Neural cell (in vitro differentiated cells): ENCODE measurements around the gene INTU. TPM values are rescaled to one million over a fixed set of nuclear protein-coding genes. Genes with fewer than 3 reads are reported as not detected.
"Not testable (repeated sequence)": the region's sequence is repeated elsewhere in the genome, so short reads cannot be mapped to it uniquely, and the experiment has no call there.

ENCODE experiments used
- H2AFZ ChIP-seq: fragments of 200-600, 300-800 bp; sonication (generic), shearing (Covaris generic); 2 replicates; pipeline ENCODE4 v1.6.0; 2014; ENCODE audit warnings: low read depth, mild to moderate bottlenecking, antibody characterized with exemption, low read length, moderate library complexity
- H3F3A ChIP-seq: fragments of 200-600 bp; shearing (Covaris generic); 2 replicates; pipeline ENCODE4 v1.6.1; 2016; ENCODE audit warnings: mild to moderate bottlenecking, moderate library complexity, mixed read lengths, antibody characterized with exemption, low read length; ENCODE audit not compliant: insufficient read depth, poor library complexity, severe bottlenecking
- H3K27ac ChIP-seq: fragments of 200-600, 300-800 bp; sonication (generic), shearing (Covaris generic); 2 replicates; pipeline ENCODE4 v1.5.1; 2014; ENCODE audit warnings: mild to moderate bottlenecking, low read length, moderate library complexity
- H3K27me3 ChIP-seq: fragments of 300-800, 200-600 bp; sonication (generic), shearing (Covaris generic); 2 replicates; pipeline ENCODE4 v1.6.0; 2014; ENCODE audit warnings: mild to moderate bottlenecking, low read depth, low read length, moderate library complexity; ENCODE audit not compliant: insufficient read depth
- H3K36me3 ChIP-seq: fragments of 300-800, 200-600 bp; sonication (generic), shearing (Covaris generic); 2 replicates; pipeline ENCODE4 v1.5.1; 2014; ENCODE audit warnings: mild to moderate bottlenecking, antibody characterized with exemption, low read length, moderate library complexity; ENCODE audit not compliant: insufficient read depth
- H3K4me2 ChIP-seq: fragments of 300-800, 200-600 bp; sonication (generic), shearing (Covaris generic); 2 replicates; pipeline ENCODE4 v1.6.0; 2014; ENCODE audit warnings: mild to moderate bottlenecking, low read length
- H3K4me3 ChIP-seq: fragments of 300-800, 200-600 bp; sonication (generic), shearing (Covaris generic); 2 replicates; pipeline ENCODE4 v1.5.1; 2014; ENCODE audit warnings: mild to moderate bottlenecking, low read length, moderate library complexity
- H3K79me2 ChIP-seq: fragments of 200-600 bp; shearing (Covaris generic); replicated peaks from 2 replicates; pipeline ENCODE4 v1.6.0; 2014; ENCODE audit warnings: mild to moderate bottlenecking, low read length, moderate library complexity; ENCODE audit not compliant: insufficient read depth
- H3K9ac ChIP-seq: fragments of 300-800, 200-600 bp; sonication (generic), shearing (Covaris generic); 2 replicates; pipeline ENCODE4 v1.6.1; 2016; ENCODE audit warnings: mild to moderate bottlenecking, low read length, mixed read lengths
- H3K9me2 ChIP-seq: fragments of 200-600 bp; shearing (Covaris generic); 2 replicates; pipeline ENCODE4 v1.6.1; 2016; ENCODE audit warnings: mild to moderate bottlenecking, low read length, mixed read lengths; ENCODE audit not compliant: insufficient read depth
- H3K9me3 ChIP-seq: fragments of 200-600, 300-800 bp; sonication (generic), shearing (Covaris generic); 2 replicates; pipeline ENCODE4 v1.6.1; 2016; ENCODE audit warnings: mild to moderate bottlenecking, mixed run types, low read length, moderate library complexity, mixed read lengths
- H4K20me1 ChIP-seq: fragments of 200-600 bp; shearing (Covaris generic); 2 replicates; pipeline ENCODE4 v1.6.1; 2016; ENCODE audit warnings: mild to moderate bottlenecking, mixed run types; ENCODE audit not compliant: insufficient read depth
- EP300 ChIP-seq: fragments of 450-650 bp; conservative IDR thresholded peaks from 2 replicates; pipeline ENCODE4 v1.6.1; 2014; ENCODE audit warnings: antibody characterized with exemption, mild to moderate bottlenecking, moderate library complexity; ENCODE audit not compliant: poor library complexity, severe bottlenecking
- EZH2 ChIP-seq: fragments of 200-600, 300-800 bp; shearing (Covaris generic), sonication (generic); IDR thresholded peaks from 2 replicates; pipeline ENCODE4 v1.6.1; 2014; ENCODE audit warnings: antibody characterized with exemption, low read length, borderline replicate concordance, mild to moderate bottlenecking; ENCODE audit not compliant: insufficient read depth, poor library complexity, severe bottlenecking
- MXI1 ChIP-seq: fragments of 450-650 bp; conservative IDR thresholded peaks from 2 replicates; pipeline ENCODE4 v1.6.1; 2014; ENCODE audit warnings: antibody characterized with exemption, mild to moderate bottlenecking; ENCODE audit not compliant: poor library complexity, severe bottlenecking
- POLR2AphosphoS5 ChIP-seq: IDR thresholded peaks from 2 replicates; pipeline ENCODE4 v1.6.1; 2012
- RAD21 ChIP-seq: fragments of 450-650 bp; conservative IDR thresholded peaks from 2 replicates; pipeline ENCODE4 v1.6.1; 2014; ENCODE audit warnings: antibody characterized with exemption, mild to moderate bottlenecking, moderate library complexity
- SMC3 ChIP-seq: fragments of 450-650 bp; conservative IDR thresholded peaks from 2 replicates; pipeline ENCODE4 v1.6.1; 2014; ENCODE audit warnings: antibody characterized with exemption, mild to moderate bottlenecking, moderate library complexity; ENCODE audit not compliant: poor library complexity
- TAF1 ChIP-seq: IDR thresholded peaks from 2 replicates; pipeline ENCODE4 v1.6.1; 2012; ENCODE audit warnings: low read depth
- polyA plus RNA-seq: library from polyadenylated mRNA; depleted of rRNA; stranded (reverse); fragments of >200 nt; gene quantifications from 2 replicates; pipeline ENCODE4 v1.2.3, GENCODE V29; 2014
- TF ChIP-seq, protein P1 (sequence below): fragments of 450-650 bp; IDR thresholded peaks from 2 replicates; pipeline ENCODE4 v1.5.1; 2014; ENCODE audit warnings: antibody characterized with exemption, mild to moderate bottlenecking, moderate library complexity; ENCODE audit not compliant: poor library complexity, severe bottlenecking
- TF ChIP-seq, protein P2 (sequence below): IDR thresholded peaks from 2 replicates; pipeline ENCODE4 v1.6.1; 2012; ENCODE audit warnings: borderline replicate concordance

INTU gene
- polyA plus RNA-seq, 1 donor from 2014 or later, result 15.7 TPM

DNA sequence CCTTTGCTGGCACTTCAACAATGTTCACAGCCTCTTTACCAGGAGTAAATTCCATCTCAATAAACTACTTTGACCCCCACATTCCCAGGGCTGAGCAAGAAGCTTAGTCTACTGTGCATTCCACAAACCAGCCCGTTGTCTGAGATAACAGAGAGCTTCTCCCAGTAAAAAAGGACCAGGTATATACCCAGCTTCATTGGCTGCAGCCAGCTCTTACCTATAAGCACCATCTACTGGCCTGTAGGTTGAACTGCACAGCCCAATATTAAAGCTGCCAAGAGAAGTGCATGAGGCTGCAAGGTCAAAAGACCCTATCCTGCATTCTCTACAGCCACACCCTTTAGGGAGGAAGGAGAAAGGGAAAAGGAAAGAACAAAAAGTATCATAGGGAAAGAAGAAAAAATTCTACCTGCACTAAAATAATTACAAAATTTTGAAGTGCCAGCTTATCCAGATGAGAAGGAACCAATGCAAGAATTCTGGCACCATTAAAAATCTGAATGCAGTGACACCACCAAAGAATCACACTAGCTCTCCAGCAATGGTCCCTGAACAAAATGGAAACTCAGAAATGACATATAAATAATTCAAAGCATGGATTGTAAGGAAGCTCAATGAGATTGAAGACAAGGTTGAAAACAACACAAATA is 45.7 kb upstream of the INTU start:
- Histone ChIP-seq H3K79me2 (no peaks in the 10 kb centered on the region), H3K27me3 (no peaks in the 10 kb centered on the region), H3K9me2 (no peaks in the 10 kb centered on the region), H3F3A (no peaks in the 10 kb centered on the region), H3K36me3 (no peaks in the 10 kb centered on the region), H3K9me3 (no peaks in the 10 kb centered on the region), H3K4me3 (no peak overlapping the region), H2AFZ (no peak overlapping the region), H3K9ac (no peak overlapping the region), H3K4me2 (no peak overlapping the region), H3K27ac (no peak overlapping the region), H4K20me1 (no peaks in the 10 kb centered on the region)
- TF ChIP-seq, protein P1, sequence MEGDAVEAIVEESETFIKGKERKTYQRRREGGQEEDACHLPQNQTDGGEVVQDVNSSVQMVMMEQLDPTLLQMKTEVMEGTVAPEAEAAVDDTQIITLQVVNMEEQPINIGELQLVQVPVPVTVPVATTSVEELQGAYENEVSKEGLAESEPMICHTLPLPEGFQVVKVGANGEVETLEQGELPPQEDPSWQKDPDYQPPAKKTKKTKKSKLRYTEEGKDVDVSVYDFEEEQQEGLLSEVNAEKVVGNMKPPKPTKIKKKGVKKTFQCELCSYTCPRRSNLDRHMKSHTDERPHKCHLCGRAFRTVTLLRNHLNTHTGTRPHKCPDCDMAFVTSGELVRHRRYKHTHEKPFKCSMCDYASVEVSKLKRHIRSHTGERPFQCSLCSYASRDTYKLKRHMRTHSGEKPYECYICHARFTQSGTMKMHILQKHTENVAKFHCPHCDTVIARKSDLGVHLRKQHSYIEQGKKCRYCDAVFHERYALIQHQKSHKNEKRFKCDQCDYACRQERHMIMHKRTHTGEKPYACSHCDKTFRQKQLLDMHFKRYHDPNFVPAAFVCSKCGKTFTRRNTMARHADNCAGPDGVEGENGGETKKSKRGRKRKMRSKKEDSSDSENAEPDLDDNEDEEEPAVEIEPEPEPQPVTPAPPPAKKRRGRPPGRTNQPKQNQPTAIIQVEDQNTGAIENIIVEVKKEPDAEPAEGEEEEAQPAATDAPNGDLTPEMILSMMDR, result peak; percentile 52
- TF ChIP-seq POLR2AphosphoS5 (no peak), SMC3 (peak; percentile 34), MXI1 (no peak), TAF1 (no peak), EZH2 (no peak), EP300 (no peak), RAD21 (peak; percentile 42)
- TF ChIP-seq, protein P2, sequence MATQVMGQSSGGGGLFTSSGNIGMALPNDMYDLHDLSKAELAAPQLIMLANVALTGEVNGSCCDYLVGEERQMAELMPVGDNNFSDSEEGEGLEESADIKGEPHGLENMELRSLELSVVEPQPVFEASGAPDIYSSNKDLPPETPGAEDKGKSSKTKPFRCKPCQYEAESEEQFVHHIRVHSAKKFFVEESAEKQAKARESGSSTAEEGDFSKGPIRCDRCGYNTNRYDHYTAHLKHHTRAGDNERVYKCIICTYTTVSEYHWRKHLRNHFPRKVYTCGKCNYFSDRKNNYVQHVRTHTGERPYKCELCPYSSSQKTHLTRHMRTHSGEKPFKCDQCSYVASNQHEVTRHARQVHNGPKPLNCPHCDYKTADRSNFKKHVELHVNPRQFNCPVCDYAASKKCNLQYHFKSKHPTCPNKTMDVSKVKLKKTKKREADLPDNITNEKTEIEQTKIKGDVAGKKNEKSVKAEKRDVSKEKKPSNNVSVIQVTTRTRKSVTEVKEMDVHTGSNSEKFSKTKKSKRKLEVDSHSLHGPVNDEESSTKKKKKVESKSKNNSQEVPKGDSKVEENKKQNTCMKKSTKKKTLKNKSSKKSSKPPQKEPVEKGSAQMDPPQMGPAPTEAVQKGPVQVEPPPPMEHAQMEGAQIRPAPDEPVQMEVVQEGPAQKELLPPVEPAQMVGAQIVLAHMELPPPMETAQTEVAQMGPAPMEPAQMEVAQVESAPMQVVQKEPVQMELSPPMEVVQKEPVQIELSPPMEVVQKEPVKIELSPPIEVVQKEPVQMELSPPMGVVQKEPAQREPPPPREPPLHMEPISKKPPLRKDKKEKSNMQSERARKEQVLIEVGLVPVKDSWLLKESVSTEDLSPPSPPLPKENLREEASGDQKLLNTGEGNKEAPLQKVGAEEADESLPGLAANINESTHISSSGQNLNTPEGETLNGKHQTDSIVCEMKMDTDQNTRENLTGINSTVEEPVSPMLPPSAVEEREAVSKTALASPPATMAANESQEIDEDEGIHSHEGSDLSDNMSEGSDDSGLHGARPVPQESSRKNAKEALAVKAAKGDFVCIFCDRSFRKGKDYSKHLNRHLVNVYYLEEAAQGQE, result no peak

DNA sequence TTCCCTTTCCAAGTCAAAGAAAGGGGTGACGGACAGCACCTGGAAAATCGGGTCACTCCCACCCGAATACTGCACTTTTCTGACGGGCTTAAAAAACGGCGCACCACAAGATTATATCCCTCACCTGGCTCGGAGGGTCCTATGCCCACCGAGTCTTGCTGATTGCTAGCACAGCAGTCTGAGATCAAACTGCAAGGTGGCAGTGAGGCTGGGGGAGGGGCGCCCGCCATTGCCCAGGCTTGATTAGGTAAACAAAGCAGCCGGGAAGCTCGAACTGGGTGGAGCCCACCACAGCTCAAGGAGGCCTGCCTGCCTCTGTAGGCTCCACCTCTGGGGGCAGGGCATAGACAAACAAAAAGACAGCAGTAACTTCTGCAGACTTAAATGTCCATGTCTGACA is 43.6 kb upstream of the INTU start:
- H3K4me2 ChIP-seq, H3K4me3 ChIP-seq, H3F3A ChIP-seq, H4K20me1 ChIP-seq, H3K79me2 ChIP-seq, H3K27ac ChIP-seq, H3K27me3 ChIP-seq, H3K9ac ChIP-seq, H3K36me3 ChIP-seq, H3K9me3 ChIP-seq, H3K9me2 ChIP-seq, H2AFZ ChIP-seq: not testable (repeated sequence)

DNA sequence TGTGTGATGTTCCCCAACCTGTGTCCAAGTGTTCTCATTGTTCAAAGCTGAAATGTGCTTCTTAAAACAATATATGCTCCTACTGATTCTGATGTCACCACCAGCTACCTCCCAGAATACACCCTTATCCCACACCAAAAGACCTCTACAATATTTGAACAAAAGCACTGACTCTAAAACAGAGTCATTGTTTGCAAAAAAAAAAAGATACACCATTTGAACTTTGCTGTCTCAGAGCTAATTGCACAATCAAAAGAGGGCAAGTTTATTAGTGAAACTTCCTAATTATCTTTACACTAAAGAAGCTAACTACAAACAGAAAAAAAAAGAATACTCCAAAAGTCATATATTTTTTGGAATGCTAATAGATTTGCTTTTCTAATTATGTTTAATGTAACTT is 34.1 kb upstream of the INTU start:
- Histone ChIP-seq H3K79me2 (no peaks in the 10 kb centered on the region), H3F3A (no peaks in the 10 kb centered on the region), H2AFZ (no peak overlapping the region), H3K27me3 (no peaks in the 10 kb centered on the region), H3K36me3 (no peaks in the 10 kb centered on the region), H3K27ac (no peak overlapping the region), H3K9ac (no peak overlapping the region), H3K4me2 (no peak overlapping the region), H3K4me3 (no peak overlapping the region), H3K9me3 (no peaks in the 10 kb centered on the region), H3K9me2 (no peaks in the 10 kb centered on the region), H4K20me1 (no peaks in the 10 kb centered on the region)
- no peak for TF ChIP-seq EP300
- TF ChIP-seq TAF1, result no peak
- TF ChIP-seq, protein P1, result no peak
- no peak for TF ChIP-seq SMC3
- TF ChIP-seq, protein P2, result no peak
- TF ChIP-seq POLR2AphosphoS5, result no peak
